NCI-H226 (cell line): ENCODE results near the gene NCOR2.
A peak's percentile ranks its signal among the peaks of the same experiment; 100 is the strongest.

Source experiments
- DNase-seq: peaks from one replicate; pipeline ENCODE4 v3.0.0-alpha.2; 2015

NCOR2 gene

DNA sequence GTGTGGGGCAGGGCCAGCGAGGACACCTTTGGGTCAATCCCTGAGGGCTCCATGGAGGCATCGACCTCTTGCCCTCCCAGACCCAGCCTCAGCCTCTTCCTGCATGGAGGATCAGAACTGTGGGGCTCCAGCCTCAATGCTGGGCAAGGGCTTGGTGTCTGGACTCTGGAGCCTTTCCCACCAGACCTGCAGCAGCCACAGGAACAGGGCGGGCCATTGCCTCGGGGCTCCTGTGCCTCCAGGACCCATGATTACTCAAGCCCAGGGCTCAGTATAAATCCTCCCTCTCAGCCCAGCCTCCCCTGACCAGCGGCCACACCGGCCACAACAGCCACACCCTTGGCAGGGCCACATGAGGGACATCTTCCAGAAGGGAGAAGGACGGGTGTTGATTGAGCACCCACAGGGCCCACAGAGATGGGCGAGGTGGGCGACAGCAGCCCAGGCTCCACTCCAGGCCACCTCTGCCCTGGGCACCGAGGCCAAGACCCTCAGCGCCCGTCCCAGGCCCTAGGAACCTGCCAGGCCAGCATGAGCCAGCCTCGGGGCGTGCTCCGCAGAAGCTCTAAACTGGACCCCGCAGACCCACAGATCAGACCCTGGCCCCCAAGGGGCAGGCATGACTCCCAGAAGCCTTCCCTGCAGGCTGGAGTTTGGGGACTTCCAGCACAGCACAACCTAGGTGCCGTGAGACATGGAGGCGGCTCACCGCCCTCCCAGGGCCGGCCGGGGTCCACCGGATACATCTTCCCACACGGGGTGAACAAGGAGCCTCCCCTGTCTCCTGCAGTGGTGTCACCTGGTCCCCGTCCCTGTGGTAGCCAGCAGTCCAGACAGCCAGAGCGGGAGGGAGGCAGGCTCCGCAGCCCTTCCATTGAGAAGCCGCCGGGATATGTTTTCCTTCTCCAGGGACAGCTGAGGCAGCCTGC, 25.1 kb downstream of the NCOR2 start:
- DNase-seq, result peak; percentile 37

DNA sequence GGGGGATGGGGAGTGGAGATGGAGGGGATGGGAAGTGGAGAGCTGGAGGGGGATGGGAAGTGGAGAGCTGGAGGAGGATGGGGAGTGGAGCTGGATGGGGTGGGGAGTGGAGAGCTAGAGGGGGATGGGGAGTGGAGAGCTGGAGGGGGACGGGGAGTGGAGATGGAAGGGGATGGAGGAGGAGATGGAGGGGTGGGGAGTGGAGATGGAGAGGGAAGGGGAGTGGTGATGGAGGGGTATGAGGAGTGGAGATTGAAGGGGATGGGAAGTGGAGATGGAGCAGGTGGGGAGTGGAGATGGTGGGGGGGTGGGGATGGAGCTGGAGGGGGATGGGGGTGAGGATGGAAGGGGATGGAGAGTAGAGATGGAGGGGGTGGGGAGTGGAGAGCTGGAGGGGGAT, 26.1 kb downstream of the NCOR2 start:
- no peak for DNase-seq

DNA sequence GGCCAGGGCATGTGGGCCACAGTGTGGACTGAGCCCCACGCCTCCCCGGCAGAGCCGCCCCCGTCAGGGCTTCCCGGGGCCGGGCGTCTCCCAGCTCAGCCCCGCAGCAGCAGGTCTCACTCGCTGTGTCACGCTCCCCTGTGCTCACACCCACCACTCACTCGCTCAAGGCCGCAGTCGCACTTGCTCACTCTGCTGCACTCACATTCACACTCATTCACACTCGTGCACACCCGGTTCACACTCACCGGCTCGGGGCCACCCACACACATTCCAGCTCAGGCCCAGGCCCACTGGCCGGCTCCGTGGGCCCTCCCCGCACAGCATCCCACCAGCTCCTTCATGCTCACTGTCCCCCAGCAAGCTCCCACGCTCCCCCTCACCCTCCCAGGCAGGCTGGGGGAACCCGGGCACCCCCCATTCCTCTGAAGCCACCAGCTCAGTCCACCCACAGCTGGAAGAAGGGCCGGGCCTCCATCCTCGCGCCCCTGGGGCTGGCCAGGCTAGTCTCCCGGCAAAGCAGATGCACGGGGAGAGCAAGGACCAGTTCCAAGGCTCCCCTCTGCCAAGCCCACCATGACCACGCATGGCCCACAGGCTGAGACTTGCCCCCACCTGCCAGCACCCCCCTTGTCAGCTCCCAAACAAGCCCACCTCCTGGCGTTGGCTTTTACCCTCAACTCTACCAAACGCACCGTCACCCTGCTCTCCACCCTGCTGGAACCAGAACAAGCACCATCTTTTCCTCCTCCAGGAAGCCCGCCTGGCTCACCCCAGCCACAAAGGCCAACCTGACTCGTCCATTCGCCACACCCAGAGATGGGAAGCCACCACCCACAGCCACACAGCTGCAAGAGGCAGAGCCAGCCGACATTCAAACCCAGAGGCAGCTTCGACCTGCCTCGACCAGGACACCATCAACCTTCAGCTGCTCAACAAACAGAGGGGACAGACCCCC, 28.0 kb downstream of the NCOR2 start:
- DNase-seq, result no peak

DNA sequence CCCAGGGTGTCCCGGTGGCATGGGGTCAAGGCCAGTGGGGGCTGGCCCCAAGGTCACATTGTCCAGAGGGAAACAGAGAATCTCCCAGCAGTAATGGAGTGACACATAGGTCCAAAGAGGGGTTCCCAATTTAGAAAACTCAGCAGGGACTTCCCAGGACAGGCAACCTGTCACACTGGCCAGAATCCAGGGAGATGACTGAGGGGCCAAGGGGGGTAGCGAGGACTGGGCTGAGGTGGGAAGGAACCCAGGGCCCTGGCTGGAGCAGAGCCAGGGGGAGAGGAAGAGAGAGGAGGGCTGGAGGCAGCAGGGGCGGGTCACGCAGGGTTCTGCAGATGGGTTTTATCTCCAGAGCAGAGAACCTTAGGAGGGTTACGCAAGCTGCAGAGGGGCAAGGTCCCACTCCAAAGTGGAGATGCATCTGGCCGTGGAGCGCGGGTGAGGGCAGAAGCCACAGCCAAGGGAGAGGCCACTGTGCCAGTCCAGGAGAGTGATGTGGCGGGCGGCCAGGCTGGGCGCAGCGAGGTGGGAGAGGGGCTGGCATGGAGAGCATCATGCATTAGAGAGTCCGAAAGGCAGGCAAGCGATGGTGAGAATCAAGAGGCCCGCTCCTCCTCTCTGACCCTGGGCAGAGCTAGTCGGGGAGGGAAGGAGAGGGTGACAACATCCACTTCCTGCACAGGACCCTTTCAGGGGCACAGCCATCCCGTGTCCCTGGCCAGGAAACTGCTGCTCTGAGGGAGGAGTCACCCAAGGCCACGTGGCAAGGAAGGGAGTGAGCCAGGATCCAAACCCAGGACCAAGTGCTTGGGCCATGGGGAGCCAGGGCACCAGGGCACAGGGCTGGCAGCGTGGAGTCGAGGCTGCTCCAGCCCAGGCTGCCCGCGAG, 29.0 kb downstream of the NCOR2 start:
- DNase-seq, result no peak

DNA sequence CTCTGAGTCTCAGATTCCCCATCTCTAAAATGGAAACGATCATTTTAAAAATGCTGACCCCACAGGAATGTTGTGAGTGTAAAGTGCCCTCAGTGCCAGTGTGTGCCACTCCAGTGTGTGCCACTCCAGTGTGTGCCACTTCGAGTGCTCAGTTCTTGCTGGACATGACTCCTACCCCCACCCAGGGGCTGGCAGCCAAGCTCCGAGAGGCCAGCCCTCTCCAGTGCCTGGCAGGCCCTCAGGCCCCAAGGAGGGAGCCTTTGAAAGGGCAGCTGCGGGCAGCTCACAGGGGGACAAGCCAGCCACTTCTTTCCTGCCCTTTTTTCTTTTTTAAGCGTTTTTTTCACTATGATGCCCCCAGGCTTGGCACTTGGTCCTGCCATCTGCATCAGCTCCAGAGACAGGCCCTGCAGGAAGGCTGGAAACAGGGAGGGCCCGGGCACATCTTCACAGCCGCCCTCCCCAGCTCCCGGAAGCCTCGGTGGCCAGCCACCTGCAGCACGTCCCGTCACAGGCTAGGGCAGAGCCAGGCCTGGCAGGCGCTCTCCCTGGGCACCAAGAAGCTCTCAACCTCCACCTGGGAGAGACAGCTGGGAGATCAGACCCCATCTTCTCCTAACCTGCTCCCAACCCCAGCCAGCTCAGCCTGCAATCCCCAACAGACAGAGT, 29.8 kb downstream of the NCOR2 start:
- no peak for DNase-seq

DNA sequence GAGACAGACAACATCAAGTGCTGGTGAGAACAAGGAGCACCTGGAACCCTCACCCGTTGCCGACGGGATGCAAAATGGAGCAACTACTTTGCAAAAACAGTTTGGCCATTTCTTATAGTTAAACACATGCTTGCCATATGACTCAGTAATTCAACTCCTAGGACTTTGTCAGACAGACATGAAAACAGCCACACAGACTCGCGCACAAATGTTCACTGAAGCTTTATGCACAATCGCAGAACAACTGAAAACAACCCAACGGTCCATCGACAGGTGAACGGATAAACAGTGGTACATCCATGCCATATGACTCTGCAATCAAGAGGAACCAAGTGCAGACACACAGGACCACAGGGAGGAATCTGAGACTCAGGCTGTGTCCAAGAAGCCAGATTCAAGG, 30.8 kb downstream of the NCOR2 start:
- DNase-seq, result no peak

DNA sequence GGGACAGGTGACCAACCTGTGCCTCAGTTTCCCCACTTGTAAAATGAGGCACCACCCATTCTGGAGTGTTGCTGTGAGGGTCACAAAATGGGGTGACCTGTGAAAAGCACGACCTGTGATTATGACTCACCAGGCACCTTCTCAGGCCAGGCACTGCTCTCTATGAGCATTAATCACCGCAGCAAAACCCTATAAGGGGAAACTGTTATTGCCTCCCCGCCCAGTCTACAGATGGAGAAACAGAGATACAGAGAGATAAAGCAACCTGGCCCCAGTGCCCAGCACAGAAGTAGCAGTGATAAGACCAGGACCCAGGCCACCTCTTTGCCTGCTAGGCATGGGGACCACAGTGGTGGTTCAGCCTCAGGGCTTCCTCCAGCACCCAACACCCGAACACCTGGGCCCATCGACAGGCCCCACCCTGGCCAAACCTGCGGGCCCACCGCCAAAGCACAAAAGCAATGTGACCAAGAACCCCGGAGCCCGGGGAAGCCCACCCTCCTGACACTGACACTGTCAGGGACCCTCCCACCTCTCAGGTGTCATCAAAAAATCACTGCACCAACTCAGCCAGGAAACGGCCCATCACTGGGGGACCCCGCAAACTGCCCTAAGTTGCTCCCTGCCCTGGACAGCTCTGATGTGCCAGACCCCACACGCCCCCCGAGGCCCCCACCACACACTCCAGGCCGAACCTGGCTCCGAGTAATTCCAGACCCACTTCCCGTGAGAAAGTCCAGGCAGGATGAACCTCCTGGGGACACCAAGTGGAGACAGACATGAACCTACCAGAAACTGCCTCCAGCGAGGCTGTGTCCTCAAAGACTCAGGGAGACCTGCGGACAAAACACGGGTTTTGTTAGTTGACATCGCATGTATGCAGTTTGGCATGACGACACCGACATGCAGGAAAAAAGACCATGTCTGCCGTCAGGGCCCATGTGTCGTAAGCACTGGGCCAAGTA, 32.4 kb downstream of the NCOR2 start:
- DNase-seq, result no peak

DNA sequence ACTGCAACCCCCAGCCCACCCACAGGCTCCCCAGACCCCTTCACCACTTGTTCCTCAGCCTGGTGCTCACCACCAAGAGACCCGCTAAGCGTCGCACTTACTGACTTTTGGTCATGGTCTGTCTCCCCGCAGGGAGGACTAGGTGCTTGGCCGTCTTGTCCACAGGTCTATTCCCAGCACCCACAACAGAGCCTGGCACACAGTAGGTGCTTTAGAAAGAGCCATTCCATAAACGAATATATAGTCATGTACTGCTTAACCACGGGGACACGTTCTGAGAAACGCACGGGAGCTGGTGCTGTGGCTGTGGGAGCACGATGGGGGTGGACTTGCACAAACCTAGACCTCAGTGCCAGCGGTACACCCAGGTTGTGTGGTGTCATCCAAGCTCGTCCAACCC, 34.0 kb downstream of the NCOR2 start:
- DNase-seq, result no peak

DNA sequence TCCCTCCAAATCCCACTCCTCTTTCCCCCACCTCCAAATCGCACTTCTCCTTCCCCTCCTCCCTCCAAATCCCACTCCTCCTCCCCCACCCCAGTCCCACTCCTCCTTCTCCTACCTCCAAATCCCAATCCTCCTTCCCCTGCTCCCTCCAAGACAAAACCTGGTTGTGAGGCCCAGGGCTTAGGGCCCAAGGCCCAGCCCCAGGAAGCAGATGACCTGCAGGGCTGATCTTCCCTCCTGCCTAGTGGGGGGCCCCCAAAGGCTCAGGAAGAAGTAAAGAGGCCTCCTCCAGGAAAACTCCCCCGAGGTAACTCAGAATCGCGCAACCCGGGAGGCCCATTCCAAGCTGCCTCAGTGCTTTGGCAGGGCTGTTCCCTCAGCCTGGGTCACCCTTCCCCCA, 34.4 kb downstream of the NCOR2 start:
- DNase-seq, result no peak

DNA sequence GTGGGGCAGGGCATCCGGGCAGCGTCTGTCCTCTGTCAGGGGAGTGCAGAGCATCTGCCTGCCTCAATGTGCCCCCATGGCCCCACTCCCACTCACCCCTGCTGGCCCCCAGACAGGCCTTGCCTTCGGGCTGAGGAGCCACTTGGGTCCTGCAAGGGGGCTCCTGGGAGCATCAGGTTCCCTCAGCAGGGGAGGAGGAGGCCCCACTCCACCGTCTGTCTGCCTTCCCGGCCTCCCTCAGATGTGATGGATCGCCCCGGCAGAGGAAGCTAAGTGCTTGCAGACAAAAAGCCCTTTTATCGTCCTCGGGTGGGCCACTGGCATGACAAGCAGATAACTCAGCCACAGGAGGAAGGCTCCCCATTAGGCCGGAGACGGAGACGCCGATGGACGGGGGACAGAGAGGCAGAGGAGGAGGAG, 35.1 kb downstream of the NCOR2 start:
- no peak for DNase-seq

DNA sequence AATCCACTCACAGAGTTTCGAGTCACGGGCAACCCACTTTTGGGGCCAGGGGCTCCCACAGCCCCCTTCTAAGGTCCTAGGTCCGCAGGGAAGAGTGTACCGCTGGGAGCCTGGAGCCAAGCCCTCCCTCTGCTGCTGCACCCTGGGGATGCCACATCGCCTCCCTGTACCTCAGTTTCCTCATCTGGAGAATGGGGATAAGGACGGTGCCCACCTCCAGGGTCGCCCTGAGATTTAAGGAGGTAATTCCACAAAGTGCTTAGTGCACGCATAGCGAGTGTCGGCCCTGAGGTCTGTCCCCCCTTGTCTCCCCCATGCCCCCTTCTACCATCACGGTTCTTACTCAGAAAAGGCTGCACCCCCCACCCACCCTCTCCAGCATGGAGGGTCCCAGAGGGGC, 35.5 kb downstream of the NCOR2 start:
- no peak for DNase-seq

DNA sequence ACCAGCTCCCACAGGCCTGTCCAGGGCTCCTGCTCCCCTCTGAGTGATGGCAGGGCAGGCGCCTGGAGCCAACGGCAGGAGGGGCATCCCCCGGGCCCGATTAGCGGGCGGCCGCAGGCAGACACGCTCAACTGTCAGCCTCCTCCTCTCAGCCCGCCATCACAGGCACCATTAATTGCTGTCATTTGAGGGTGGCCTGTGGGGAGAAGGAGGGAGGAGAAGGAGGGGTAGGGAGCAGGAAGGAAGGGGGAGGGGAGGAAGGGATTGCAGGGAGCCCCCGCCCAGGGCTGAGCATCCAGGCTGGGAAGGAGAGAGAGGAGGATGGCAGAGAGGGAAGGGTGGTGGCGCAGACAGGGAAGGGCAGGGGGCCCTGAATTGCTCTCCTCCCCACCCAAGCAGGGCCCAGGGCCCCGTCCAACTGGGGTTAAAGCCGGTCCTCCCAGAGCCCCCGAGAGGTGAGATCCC, 36.1 kb downstream of the NCOR2 start:
- no peak for DNase-seq

DNA sequence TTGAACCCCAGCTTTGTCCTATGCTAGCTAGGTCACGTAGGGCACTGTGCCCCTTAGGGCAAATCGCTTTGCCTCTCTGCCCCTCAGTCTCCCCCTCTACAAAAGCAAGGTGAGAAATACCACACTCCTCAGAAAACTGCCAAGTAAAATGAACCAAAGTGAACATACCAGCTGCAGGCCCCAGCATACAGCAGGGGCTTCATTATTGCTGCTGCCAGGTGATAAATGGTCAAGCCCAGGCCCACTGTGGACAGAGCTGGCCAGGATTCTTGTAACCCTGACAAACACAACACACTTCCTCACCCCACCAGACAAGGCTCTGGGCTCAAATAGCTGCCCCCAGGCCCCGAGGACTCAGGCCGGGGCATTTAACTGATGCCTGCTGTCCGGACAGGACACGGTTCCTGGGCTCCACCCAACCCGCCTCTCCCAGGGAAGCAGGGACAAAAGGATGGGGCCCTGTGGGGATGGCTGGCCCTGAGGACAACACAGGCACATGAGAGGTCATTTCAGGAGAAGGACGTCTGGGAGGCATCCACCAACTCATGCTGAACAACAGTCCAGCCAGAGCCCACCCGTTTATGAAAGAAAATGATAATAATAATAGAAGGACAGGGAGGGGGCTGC, 36.7 kb downstream of the NCOR2 start:
- no peak for DNase-seq

DNA sequence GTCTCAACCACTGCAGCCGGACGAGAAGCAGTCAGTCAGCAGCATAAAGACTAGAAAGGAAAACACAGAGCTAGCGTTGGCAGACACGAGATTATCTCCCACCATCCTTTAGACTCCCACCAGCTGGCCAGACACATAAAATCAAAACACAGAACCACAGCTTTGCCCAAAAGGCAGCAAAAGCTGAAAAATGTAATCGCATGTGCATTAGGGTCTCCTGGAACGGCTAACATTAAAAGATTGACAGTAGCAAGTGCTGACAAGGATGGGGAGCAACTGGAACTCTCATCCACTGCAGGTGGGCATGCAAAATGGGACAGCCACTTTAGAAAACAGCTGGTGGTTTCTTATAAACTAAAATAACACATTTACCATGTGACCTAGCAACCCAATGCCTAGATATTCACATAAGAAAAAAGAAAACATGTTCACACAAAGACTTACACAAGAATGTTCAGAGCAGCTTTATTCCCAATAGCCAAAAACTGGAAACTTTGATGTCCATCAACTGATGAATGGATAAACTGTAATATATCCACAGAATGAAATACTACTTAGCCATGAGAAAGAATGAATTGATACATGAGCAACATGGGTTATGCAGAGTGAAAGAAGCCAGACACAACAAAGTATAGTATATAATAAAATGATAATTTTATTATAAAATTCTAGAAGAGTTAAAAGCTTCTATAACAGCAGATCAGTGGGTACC, 37.7 kb downstream of the NCOR2 start:
- no peak for DNase-seq

DNA sequence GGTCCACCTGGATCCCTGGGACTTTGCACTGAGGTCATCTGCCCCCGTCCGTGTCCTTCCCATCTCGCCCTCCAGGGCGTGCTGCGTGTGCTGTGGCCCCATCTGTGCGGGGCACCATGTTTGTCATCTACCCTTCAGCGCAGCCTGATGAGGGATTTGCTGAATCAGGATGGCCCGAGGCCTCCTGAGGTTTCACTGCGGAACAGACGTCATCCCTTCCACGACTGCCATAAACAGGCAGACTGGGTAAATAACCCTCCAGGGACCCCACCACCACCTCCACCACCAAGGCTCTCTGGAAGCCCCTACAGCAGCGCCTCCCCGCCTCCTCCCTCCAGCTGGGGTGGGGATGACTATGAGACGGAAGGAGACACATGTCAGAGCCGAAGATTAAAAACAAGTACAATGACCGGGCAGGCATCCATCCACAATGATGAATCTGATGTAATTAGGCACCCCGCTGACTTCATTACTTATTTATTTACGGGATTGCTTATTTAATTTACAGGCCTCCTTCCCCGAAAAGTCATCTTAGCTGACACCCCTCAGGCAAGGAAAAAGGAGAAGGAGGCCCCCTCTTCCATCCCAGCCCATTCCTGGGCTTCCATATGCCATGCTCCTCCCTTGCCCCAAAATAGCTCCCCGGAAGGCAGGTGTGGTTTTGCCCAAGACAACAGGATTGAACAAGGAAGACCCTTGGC, 39.4 kb downstream of the NCOR2 start:
- DNase-seq, result no peak

DNA sequence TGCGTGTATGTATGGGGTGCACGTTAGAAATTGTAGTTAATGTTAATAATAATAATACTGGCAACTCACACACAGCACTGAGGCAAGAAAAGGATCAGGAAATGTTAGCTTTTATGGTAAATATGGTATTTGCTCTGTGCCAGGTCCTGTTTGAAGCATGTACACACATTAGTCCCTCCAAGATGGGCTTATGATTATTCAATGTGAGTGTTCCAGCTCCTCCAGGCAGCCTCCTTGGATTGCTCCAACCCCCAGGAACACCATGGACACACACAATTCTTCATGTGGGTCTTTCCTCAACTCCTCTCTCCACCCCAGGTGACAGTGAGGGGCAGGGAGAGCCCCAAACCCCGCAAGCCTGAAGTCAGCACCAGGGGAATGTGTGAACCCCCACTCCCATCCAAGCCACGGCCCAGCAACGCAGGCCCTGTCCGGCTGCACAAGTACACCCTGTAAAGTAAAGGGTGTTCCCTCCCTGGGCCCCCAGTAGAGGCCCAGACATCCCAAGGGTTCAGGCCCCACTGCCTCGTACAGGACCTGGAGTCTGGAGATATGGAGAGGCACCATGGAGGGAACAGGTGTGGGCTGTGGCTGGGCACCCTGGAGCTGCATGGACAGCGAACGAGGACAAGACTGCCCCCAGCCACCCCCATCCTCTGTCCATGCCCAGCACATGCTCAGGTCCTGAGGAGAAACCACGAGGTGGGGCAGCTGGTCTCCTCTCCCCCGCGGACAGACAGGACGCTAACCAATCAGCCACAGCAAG, 41.3 kb downstream of the NCOR2 start:
- DNase-seq, result no peak

DNA sequence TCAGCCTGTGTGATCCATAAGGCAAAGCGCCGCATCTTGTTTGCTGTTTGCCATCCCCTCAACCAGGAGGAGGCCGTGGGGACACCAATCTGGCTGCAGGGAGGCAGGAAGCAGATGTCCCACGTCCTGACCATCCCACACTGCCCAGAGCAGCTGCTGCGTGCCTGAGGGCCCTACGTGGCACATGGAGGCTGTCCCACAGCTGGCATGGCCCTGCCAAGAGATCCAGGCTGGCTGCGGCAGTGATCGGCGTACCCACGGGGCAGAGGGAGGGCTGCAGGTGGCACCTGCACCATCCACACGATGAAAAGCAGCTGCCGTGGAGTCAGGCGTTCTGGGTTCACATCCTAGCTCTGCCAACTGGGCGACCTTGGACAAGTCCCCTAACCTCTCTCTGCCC, 42.0 kb downstream of the NCOR2 start:
- DNase-seq, result no peak
